ENCODE measurements around the gene TUT4.

DNA sequence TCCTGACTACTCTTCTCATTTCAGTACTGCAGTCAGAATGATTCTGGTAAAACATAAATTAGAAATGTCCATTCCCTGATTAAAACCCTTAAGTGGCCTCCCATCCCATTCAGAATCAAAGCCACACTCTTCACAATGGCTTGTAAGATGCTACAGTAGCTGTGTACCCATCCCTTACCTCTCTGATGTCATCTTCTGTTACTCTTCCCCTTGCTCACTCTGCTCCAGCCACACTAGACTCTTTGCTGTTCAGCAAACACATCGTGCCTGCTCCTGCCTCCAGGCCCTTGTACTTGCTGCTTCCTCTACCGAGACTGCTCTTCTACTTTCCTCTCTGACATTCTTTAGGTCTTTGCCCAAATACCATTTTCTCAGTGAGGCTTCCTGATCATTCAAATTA is 45.0 kb upstream of the TUT4 start:
- TF ChIP-seq, protein P1, sequence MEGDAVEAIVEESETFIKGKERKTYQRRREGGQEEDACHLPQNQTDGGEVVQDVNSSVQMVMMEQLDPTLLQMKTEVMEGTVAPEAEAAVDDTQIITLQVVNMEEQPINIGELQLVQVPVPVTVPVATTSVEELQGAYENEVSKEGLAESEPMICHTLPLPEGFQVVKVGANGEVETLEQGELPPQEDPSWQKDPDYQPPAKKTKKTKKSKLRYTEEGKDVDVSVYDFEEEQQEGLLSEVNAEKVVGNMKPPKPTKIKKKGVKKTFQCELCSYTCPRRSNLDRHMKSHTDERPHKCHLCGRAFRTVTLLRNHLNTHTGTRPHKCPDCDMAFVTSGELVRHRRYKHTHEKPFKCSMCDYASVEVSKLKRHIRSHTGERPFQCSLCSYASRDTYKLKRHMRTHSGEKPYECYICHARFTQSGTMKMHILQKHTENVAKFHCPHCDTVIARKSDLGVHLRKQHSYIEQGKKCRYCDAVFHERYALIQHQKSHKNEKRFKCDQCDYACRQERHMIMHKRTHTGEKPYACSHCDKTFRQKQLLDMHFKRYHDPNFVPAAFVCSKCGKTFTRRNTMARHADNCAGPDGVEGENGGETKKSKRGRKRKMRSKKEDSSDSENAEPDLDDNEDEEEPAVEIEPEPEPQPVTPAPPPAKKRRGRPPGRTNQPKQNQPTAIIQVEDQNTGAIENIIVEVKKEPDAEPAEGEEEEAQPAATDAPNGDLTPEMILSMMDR (IDR thresholded peaks at IDR 0.05; ENCODE audit: low read length) = no peak
- TF ChIP-seq EZH2 (IDR thresholded peaks at IDR 0.05; ENCODE audit: borderline replicate concordance, low read length) = no peak
